GM12891 (cell line): Measurements from ENCODE around the gene PROSER3.
A peak's percentile ranks its signal among the peaks of the same experiment; 100 is the strongest.

Experiments
- POLR2A ChIP-seq: IDR thresholded peaks from 2 replicates; pipeline ENCODE4 v1.6.1; 2011; ENCODE audit warnings: low read depth, low read length, control low read depth
- POLR2AphosphoS5 ChIP-seq: IDR thresholded peaks from 2 replicates; pipeline ENCODE4 v1.6.1; 2011; ENCODE audit warnings: low read depth, low read length, control low read depth
- POU2F2 ChIP-seq: IDR thresholded peaks from 2 replicates; pipeline ENCODE4 v1.6.1; 2011; ENCODE audit warnings: low read depth, mild to moderate bottlenecking, control low read depth, low read length, moderate library complexity
- TAF1 ChIP-seq: IDR thresholded peaks from 2 replicates; pipeline ENCODE4 v1.6.1; 2011; ENCODE audit warnings: low read depth, low read length, control low read depth

DNA sequence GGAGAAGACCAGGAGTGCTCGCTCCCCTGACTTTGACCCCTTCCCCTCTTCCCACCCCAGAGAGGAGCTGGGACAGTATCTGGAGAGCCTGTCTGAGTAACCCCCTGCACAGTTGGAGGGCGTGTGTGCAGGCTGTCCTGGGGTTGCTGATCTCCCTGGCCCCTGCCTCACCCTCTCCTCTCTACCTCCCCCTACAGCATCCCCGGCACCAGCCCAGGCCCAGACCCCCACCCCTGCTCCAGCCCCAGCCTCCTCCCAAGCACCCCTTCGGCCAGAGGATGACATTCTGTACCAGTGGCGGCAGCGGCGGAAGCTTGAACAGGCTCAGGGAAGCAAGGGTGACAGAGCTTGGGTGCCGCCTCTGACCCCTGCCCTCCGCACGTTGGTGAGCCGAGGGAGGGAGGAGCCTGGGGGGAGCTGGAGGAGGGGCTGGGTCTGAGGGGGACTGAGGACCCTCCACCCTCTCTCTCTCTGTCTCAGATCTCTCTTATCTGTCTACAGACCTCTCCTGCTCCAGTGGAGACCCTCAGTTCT lies 8.7 kb downstream of the PROSER3 start:
- 0 out of 2 replicates have a peak, but pooled peaks have one; percentile 24 for TF ChIP-seq POLR2A
- TF ChIP-seq POLR2AphosphoS5: no peak
- TF ChIP-seq POU2F2: no peak
- no peak for TF ChIP-seq TAF1
